Uterus (tissue), 2 donors: Measurements from ENCODE around the gene ITLN2.
"Not testable (repeated sequence)": the region's sequence is repeated elsewhere in the genome, so short reads cannot be mapped to it uniquely, and the experiment has no call there.

Source experiments
- CTCF ChIP-seq, 4 experiments: fragments of 200-600 bp in 2 of 4; fragments of 450-650 bp in 2 of 4; sonication (generic) in 2 of 4; IDR thresholded peaks; one replicate each; pipeline ENCODE4 v1.5.1; 2016 to 2019; ENCODE audit warnings: antibody characterized with exemption in 4 of 4, mild to moderate bottlenecking in 2 of 4, moderate library complexity in 1 of 4
- POLR2A ChIP-seq, 2 donors: fragments of 450-650 bp; IDR thresholded peaks; one replicate each; pipeline ENCODE4 v1.6.1; 2016; ENCODE audit warnings: antibody characterized with exemption in 2 of 2, mild to moderate bottlenecking in 1 of 2, moderate library complexity in 1 of 2

GRCh38 chr1:160902251-160902650 is 52.4 kb downstream of the ITLN2 start:
- not testable (repeated sequence) for TF ChIP-seq CTCF, POLR2A (IDR thresholded peaks at IDR 0.05)
